ENCODE data around the gene DCC. TPM values are rescaled to one million over a fixed set of nuclear protein-coding genes. Genes with fewer than 3 reads are reported as not detected.

Gene DCC
- total and polyA plus RNA-seq, 2 experiments from 2014 or later, result 0.53 to 0.73 TPM

- TF ChIP-seq NANOG (IDR thresholded peaks at IDR 0.05; ENCODE audit: borderline replicate concordance), result no peak
- no peak for TF ChIP-seq CREB1 (CRISPR knock-in tag; IDR thresholded peaks at IDR 0.05; ENCODE audit: low read depth)
- TF ChIP-seq STAT1 (IDR thresholded peaks at IDR 0.05; ENCODE audit: unreplicated experiment), result no peak
- TF ChIP-seq EZH2phosphoT487 (IDR thresholded peaks at IDR 0.05; ENCODE audit: unreplicated experiment), result no peak
- TF ChIP-seq, protein P1, sequence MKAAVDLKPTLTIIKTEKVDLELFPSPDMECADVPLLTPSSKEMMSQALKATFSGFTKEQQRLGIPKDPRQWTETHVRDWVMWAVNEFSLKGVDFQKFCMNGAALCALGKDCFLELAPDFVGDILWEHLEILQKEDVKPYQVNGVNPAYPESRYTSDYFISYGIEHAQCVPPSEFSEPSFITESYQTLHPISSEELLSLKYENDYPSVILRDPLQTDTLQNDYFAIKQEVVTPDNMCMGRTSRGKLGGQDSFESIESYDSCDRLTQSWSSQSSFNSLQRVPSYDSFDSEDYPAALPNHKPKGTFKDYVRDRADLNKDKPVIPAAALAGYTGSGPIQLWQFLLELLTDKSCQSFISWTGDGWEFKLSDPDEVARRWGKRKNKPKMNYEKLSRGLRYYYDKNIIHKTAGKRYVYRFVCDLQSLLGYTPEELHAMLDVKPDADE (IDR thresholded peaks at IDR 0.05), result no peak
Measured at GRCh38 chr18:52678551-52678950, 338.6 kb downstream of the DCC start (continued).

DNA sequence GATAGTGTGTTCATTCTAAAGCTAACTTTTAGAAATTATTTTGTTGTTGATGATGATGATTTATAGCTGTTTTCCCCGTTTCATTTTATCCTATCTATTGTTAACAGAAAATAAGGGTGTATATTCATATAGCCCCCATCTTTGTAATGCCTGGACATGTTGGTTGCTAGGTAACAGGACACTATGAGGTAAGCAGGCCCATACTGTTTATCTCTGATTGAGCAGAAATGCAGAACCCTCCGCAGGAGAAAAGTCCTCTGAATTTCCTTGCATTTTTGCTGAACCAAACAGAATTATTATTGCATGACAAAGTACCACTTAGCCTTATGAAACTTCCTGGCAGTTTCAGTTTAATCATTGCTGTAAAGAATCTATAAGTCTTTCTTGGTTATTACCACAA is 339.4 kb downstream of the DCC start:
- no peak overlapping the region for H3K27ac ChIP-seq (ENCODE audit: low read depth)
- Mint-ChIP-seq H3K4me1 (peaks cover 21% of the 10 kb centered on the region), H3K36me3 (ENCODE audit: low read depth) (no peaks in the 10 kb centered on the region), H3K9me3 (peaks cover 4% of the 10 kb centered on the region; the same call in 1 of the 3 replicates), H3K27ac (no peak overlapping the region), H3K4me3 (no peak overlapping the region), H3K27me3 (ENCODE audit: insufficient read depth, low read depth, poor library complexity) (peaks cover 1% of the 10 kb centered on the region)
- H3F3A ChIP-seq (replicated peaks; ENCODE audit: low read depth), result no peaks in the 10 kb centered on the region
- no peaks in the 10 kb centered on the region for H3K36me3 ChIP-seq (ENCODE audit: insufficient read depth)
- DNase-seq (ENCODE audit: low spot score) (no peak), ATAC-seq (no peak)
- H4K20me1 ChIP-seq (replicated peaks; ENCODE audit: insufficient read depth), result no peaks in the 10 kb centered on the region
- H3K4me2 ChIP-seq, result no peak overlapping the region
- H3K4me3 ChIP-seq, result no peak overlapping the region
- no peaks in the 10 kb centered on the region for H3K9me2 ChIP-seq (ENCODE audit: insufficient read depth)
- H3K4me1 ChIP-seq (ENCODE audit: insufficient read depth), result peaks cover 17% of the 10 kb centered on the region; the same call in 1 of the 2 replicates
- no peak overlapping the region for H2AFZ ChIP-seq
- H3K79me2 ChIP-seq (replicated peaks; ENCODE audit: insufficient read depth), result no peaks in the 10 kb centered on the region
- H3K27me3 ChIP-seq (ENCODE audit: insufficient read depth), result no peaks in the 10 kb centered on the region
- TF ChIP-seq CREB1 (CRISPR knock-in tag; IDR thresholded peaks at IDR 0.05; ENCODE audit: low read depth) (no peak), JUNB (IDR thresholded peaks at IDR 0.05; ENCODE audit: unreplicated experiment) (no peak), ZNF114 (CRISPR knock-in tag; IDR thresholded peaks at IDR 0.05) (no peak), POLR2AphosphoS5 (IDR thresholded peaks at IDR 0.05; ENCODE audit: low read depth) (no peak), EZH2phosphoT487 (IDR thresholded peaks at IDR 0.05; ENCODE audit: unreplicated experiment) (no peak), ZNF331 (CRISPR knock-in tag; IDR thresholded peaks at IDR 0.05; ENCODE audit: low read depth) (no peak), STAT1 (IDR thresholded peaks at IDR 0.05; ENCODE audit: unreplicated experiment) (no peak), EZH2 (IDR thresholded peaks at IDR 0.05; ENCODE audit: low read depth, unreplicated experiment) (no peak), NANOG (IDR thresholded peaks at IDR 0.05; ENCODE audit: borderline replicate concordance) (no peak)
- TF ChIP-seq, protein P1 (IDR thresholded peaks at IDR 0.05), result no peak
- TF ChIP-seq, protein P2, sequence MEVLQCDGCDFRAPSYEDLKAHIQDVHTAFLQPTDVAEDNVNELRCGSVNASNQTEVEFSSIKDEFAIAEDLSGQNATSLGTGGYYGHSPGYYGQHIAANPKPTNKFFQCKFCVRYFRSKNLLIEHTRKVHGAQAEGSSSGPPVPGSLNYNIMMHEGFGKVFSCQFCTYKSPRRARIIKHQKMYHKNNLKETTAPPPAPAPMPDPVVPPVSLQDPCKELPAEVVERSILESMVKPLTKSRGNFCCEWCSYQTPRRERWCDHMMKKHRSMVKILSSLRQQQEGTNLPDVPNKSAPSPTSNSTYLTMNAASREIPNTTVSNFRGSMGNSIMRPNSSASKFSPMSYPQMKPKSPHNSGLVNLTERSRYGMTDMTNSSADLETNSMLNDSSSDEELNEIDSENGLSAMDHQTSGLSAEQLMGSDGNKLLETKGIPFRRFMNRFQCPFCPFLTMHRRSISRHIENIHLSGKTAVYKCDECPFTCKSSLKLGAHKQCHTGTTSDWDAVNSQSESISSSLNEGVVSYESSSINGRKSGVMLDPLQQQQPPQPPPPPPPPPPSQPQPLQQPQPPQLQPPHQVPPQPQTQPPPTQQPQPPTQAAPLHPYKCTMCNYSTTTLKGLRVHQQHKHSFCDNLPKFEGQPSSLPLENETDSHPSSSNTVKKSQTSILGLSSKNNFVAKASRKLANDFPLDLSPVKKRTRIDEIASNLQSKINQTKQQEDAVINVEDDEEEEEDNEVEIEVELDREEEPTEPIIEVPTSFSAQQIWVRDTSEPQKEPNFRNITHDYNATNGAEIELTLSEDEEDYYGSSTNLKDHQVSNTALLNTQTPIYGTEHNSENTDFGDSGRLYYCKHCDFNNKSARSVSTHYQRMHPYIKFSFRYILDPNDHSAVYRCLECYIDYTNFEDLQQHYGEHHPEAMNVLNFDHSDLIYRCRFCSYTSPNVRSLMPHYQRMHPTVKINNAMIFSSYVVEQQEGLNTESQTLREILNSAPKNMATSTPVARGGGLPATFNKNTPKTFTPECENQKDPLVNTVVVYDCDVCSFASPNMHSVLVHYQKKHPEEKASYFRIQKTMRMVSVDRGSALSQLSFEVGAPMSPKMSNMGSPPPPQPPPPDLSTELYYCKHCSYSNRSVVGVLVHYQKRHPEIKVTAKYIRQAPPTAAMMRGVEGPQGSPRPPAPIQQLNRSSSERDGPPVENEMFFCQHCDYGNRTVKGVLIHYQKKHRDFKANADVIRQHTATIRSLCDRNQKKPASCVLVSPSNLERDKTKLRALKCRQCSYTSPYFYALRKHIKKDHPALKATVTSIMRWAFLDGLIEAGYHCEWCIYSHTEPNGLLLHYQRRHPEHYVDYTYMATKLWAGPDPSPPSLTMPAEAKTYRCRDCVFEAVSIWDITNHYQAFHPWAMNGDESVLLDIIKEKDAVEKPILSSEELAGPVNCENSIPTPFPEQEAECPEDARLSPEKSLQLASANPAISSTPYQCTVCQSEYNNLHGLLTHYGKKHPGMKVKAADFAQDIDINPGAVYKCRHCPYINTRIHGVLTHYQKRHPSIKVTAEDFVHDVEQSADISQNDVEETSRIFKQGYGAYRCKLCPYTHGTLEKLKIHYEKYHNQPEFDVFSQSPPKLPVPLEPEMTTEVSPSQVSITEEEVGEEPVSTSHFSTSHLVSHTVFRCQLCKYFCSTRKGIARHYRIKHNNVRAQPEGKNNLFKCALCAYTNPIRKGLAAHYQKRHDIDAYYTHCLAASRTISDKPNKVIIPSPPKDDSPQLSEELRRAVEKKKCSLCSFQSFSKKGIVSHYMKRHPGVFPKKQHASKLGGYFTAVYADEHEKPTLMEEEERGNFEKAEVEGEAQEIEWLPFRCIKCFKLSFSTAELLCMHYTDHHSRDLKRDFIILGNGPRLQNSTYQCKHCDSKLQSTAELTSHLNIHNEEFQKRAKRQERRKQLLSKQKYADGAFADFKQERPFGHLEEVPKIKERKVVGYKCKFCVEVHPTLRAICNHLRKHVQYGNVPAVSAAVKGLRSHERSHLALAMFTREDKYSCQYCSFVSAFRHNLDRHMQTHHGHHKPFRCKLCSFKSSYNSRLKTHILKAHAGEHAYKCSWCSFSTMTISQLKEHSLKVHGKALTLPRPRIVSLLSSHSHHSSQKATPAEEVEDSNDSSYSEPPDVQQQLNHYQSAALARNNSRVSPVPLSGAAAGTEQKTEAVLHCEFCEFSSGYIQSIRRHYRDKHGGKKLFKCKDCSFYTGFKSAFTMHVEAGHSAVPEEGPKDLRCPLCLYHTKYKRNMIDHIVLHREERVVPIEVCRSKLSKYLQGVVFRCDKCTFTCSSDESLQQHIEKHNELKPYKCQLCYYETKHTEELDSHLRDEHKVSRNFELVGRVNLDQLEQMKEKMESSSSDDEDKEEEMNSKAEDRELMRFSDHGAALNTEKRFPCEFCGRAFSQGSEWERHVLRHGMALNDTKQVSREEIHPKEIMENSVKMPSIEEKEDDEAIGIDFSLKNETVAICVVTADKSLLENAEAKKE (CRISPR knock-in tag; IDR thresholded peaks at IDR 0.05), result no peak
- TF ChIP-seq, protein P3, sequence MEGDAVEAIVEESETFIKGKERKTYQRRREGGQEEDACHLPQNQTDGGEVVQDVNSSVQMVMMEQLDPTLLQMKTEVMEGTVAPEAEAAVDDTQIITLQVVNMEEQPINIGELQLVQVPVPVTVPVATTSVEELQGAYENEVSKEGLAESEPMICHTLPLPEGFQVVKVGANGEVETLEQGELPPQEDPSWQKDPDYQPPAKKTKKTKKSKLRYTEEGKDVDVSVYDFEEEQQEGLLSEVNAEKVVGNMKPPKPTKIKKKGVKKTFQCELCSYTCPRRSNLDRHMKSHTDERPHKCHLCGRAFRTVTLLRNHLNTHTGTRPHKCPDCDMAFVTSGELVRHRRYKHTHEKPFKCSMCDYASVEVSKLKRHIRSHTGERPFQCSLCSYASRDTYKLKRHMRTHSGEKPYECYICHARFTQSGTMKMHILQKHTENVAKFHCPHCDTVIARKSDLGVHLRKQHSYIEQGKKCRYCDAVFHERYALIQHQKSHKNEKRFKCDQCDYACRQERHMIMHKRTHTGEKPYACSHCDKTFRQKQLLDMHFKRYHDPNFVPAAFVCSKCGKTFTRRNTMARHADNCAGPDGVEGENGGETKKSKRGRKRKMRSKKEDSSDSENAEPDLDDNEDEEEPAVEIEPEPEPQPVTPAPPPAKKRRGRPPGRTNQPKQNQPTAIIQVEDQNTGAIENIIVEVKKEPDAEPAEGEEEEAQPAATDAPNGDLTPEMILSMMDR (conservative IDR thresholded peaks at IDR 0.05; ENCODE audit: low read depth in 2 of 2), result no peak

All from GM23338 (cell line).